Neural cell (in vitro differentiated cells): ENCODE measurements around the gene LCLAT1. TPM values are rescaled to one million over a fixed set of nuclear protein-coding genes. Genes with fewer than 3 reads are reported as not detected.

Experiments
- H2AFZ ChIP-seq: fragments of 200-600, 300-800 bp; sonication (generic), shearing (Covaris generic); 2 replicates; pipeline ENCODE4 v1.6.0; 2014; ENCODE audit warnings: low read depth, mild to moderate bottlenecking, antibody characterized with exemption, low read length, moderate library complexity
- H3F3A ChIP-seq: fragments of 200-600 bp; shearing (Covaris generic); 2 replicates; pipeline ENCODE4 v1.6.1; 2016; ENCODE audit warnings: mild to moderate bottlenecking, moderate library complexity, mixed read lengths, antibody characterized with exemption, low read length; ENCODE audit not compliant: insufficient read depth, poor library complexity, severe bottlenecking
- H3K27ac ChIP-seq: fragments of 200-600, 300-800 bp; sonication (generic), shearing (Covaris generic); 2 replicates; pipeline ENCODE4 v1.5.1; 2014; ENCODE audit warnings: mild to moderate bottlenecking, low read length, moderate library complexity
- H3K27me3 ChIP-seq: fragments of 300-800, 200-600 bp; sonication (generic), shearing (Covaris generic); 2 replicates; pipeline ENCODE4 v1.6.0; 2014; ENCODE audit warnings: mild to moderate bottlenecking, low read depth, low read length, moderate library complexity; ENCODE audit not compliant: insufficient read depth
- H3K36me3 ChIP-seq: fragments of 300-800, 200-600 bp; sonication (generic), shearing (Covaris generic); 2 replicates; pipeline ENCODE4 v1.5.1; 2014; ENCODE audit warnings: mild to moderate bottlenecking, antibody characterized with exemption, low read length, moderate library complexity; ENCODE audit not compliant: insufficient read depth
- H3K4me2 ChIP-seq: fragments of 300-800, 200-600 bp; sonication (generic), shearing (Covaris generic); 2 replicates; pipeline ENCODE4 v1.6.0; 2014; ENCODE audit warnings: mild to moderate bottlenecking, low read length
- H3K4me3 ChIP-seq: fragments of 300-800, 200-600 bp; sonication (generic), shearing (Covaris generic); 2 replicates; pipeline ENCODE4 v1.5.1; 2014; ENCODE audit warnings: mild to moderate bottlenecking, low read length, moderate library complexity
- H3K79me2 ChIP-seq: fragments of 200-600 bp; shearing (Covaris generic); replicated peaks from 2 replicates; pipeline ENCODE4 v1.6.0; 2014; ENCODE audit warnings: mild to moderate bottlenecking, low read length, moderate library complexity; ENCODE audit not compliant: insufficient read depth
- H3K9ac ChIP-seq: fragments of 300-800, 200-600 bp; sonication (generic), shearing (Covaris generic); 2 replicates; pipeline ENCODE4 v1.6.1; 2016; ENCODE audit warnings: mild to moderate bottlenecking, low read length, mixed read lengths
- H3K9me2 ChIP-seq: fragments of 200-600 bp; shearing (Covaris generic); 2 replicates; pipeline ENCODE4 v1.6.1; 2016; ENCODE audit warnings: mild to moderate bottlenecking, low read length, mixed read lengths; ENCODE audit not compliant: insufficient read depth
- H3K9me3 ChIP-seq: fragments of 200-600, 300-800 bp; sonication (generic), shearing (Covaris generic); 2 replicates; pipeline ENCODE4 v1.6.1; 2016; ENCODE audit warnings: mild to moderate bottlenecking, mixed run types, low read length, moderate library complexity, mixed read lengths
- H4K20me1 ChIP-seq: fragments of 200-600 bp; shearing (Covaris generic); 2 replicates; pipeline ENCODE4 v1.6.1; 2016; ENCODE audit warnings: mild to moderate bottlenecking, mixed run types; ENCODE audit not compliant: insufficient read depth
- CTCF ChIP-seq: fragments of 450-650 bp; IDR thresholded peaks from 2 replicates; pipeline ENCODE4 v1.5.1; 2014; ENCODE audit warnings: antibody characterized with exemption, mild to moderate bottlenecking, moderate library complexity; ENCODE audit not compliant: poor library complexity, severe bottlenecking
- EP300 ChIP-seq: fragments of 450-650 bp; conservative IDR thresholded peaks from 2 replicates; pipeline ENCODE4 v1.6.1; 2014; ENCODE audit warnings: antibody characterized with exemption, mild to moderate bottlenecking, moderate library complexity; ENCODE audit not compliant: poor library complexity, severe bottlenecking
- EZH2 ChIP-seq: fragments of 200-600, 300-800 bp; shearing (Covaris generic), sonication (generic); IDR thresholded peaks from 2 replicates; pipeline ENCODE4 v1.6.1; 2014; ENCODE audit warnings: antibody characterized with exemption, low read length, borderline replicate concordance, mild to moderate bottlenecking; ENCODE audit not compliant: insufficient read depth, poor library complexity, severe bottlenecking
- MXI1 ChIP-seq: fragments of 450-650 bp; conservative IDR thresholded peaks from 2 replicates; pipeline ENCODE4 v1.6.1; 2014; ENCODE audit warnings: antibody characterized with exemption, mild to moderate bottlenecking; ENCODE audit not compliant: poor library complexity, severe bottlenecking
- POLR2AphosphoS5 ChIP-seq: IDR thresholded peaks from 2 replicates; pipeline ENCODE4 v1.6.1; 2012
- RAD21 ChIP-seq: fragments of 450-650 bp; conservative IDR thresholded peaks from 2 replicates; pipeline ENCODE4 v1.6.1; 2014; ENCODE audit warnings: antibody characterized with exemption, mild to moderate bottlenecking, moderate library complexity
- SMC3 ChIP-seq: fragments of 450-650 bp; conservative IDR thresholded peaks from 2 replicates; pipeline ENCODE4 v1.6.1; 2014; ENCODE audit warnings: antibody characterized with exemption, mild to moderate bottlenecking, moderate library complexity; ENCODE audit not compliant: poor library complexity
- TAF1 ChIP-seq: IDR thresholded peaks from 2 replicates; pipeline ENCODE4 v1.6.1; 2012; ENCODE audit warnings: low read depth
- polyA plus RNA-seq: library from polyadenylated mRNA; depleted of rRNA; stranded (reverse); fragments of >200 nt; gene quantifications from 2 replicates; pipeline ENCODE4 v1.2.3, GENCODE V29; 2014
- TF ChIP-seq, protein P1 (sequence below): IDR thresholded peaks from 2 replicates; pipeline ENCODE4 v1.6.1; 2012; ENCODE audit warnings: borderline replicate concordance

LCLAT1 gene
- polyA plus RNA-seq, 1 donor from 2014 or later = 5.8 TPM

GRCh38 chr2:30450025-30450424, 3.0 kb downstream of the LCLAT1 start:
- Histone ChIP-seq H3K9ac (no peak overlapping the region), H3K79me2 (peaks cover 30% of the 10 kb centered on the region), H3F3A (no peaks in the 10 kb centered on the region), H2AFZ (no peak overlapping the region), H3K4me3 (no peak overlapping the region), H3K9me2 (no peaks in the 10 kb centered on the region), H3K27me3 (no peaks in the 10 kb centered on the region), H3K27ac (no peak overlapping the region), H4K20me1 (no peaks in the 10 kb centered on the region), H3K4me2 (no peak overlapping the region), H3K9me3 (no peaks in the 10 kb centered on the region), H3K36me3 (no peaks in the 10 kb centered on the region)
- TF ChIP-seq SMC3 (no peak), EZH2 (no peak), POLR2AphosphoS5 (no peak)

DNA sequence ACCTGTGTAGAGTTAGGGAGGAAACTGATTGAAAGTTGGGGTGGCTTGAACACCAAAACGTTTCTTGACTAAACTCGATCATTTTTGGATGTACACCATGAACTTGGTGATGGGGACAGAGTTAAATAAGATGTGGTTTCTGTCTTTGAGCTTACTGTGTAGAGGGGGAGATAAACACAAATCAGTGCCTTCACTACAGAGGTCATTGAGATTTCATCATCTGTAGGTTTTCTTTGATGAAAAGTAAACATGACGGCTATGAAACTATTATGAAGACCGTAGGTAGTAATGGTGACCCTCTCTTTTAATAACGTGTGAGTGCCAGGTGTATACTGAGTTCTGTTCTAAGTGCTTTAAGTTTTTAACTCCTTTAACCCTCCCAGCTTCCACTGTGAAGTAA, 6.5 kb downstream of the LCLAT1 start:
- Histone ChIP-seq H2AFZ (no peak overlapping the region), H3K4me2 (no peak overlapping the region), H3K79me2 (peaks cover 28% of the 10 kb centered on the region), H3K9me3 (no peaks in the 10 kb centered on the region), H3K4me3 (no peak overlapping the region), H3K9me2 (no peaks in the 10 kb centered on the region), H3K36me3 (no peaks in the 10 kb centered on the region), H3K9ac (no peak overlapping the region), H3K27me3 (no peaks in the 10 kb centered on the region), H3F3A (no peaks in the 10 kb centered on the region), H4K20me1 (no peaks in the 10 kb centered on the region), H3K27ac (no peak overlapping the region)
- no peak for TF ChIP-seq EP300
- no peak for TF ChIP-seq EZH2
- TF ChIP-seq MXI1 = no peak

DNA sequence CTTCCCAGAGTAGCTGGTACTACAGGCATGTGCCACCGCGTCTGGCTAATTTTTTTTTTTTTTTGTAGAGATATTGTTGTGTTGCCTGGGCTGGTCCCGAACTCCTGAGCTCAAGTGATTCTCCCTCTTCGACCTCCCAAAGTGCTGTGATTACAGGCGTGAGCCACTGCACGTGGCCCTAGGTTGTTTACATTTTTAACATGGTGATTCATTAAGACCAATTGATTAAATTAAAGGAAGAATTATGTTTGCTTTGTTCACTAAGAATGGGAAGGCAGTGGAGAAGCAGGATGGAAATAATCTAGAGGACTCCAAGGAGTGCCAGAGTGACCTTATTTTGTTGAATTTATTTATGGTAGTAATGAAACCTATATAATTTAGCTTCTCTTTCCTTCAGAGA, 7.5 kb downstream of the LCLAT1 start:
- TF ChIP-seq RAD21 (no peak), POLR2AphosphoS5 (no peak), TAF1 (no peak)
- no peak overlapping the region for H3K9ac ChIP-seq
- no peaks in the 10 kb centered on the region for H3K27me3 ChIP-seq
- no peaks in the 10 kb centered on the region for H3K9me3 ChIP-seq
- H3K79me2 ChIP-seq = peaks cover 19% of the 10 kb centered on the region
- H3K36me3 ChIP-seq = no peaks in the 10 kb centered on the region
- H3F3A ChIP-seq = no peaks in the 10 kb centered on the region
- no peak overlapping the region for H3K4me3 ChIP-seq
- no peaks in the 10 kb centered on the region for H3K9me2 ChIP-seq
- H2AFZ ChIP-seq = no peak overlapping the region
- H4K20me1 ChIP-seq = no peaks in the 10 kb centered on the region
- no peak overlapping the region for H3K4me2 ChIP-seq
- no peak overlapping the region for H3K27ac ChIP-seq

DNA sequence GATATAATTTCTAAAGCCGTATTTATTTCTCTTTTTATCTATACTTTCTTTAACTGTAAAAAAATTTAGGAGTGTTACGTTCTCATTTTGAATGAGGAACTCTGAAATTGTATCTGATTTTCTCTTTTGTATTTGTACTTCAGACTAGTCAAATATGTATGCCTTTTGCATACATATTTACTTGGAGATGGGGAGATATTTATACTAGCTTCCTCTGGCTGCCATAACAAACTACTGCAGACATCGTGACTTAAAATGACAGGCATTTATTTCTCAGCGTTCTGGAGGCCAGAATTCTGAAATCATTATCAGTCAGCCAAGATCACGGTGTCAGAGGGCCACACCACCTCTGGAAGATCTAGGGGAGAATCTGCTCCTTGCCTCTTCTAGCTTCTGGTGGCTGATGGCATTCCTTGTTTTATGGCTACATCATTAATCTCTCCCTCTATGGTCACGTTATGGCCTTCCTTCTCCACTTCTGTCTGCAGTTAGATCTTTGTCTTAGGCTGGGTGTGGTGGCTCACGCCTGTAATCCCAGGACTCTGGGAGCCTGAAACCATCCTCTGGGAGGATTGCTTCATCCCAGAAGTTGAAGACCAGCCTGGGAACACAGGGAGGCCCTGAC, 8.2 kb downstream of the LCLAT1 start:
- no peaks in the 10 kb centered on the region for H3F3A ChIP-seq
- H3K9ac ChIP-seq = no peak overlapping the region
- no peak overlapping the region for H3K27ac ChIP-seq
- no peaks in the 10 kb centered on the region for H4K20me1 ChIP-seq
- no peak overlapping the region for H3K4me2 ChIP-seq
- TF ChIP-seq SMC3 (no peak), EZH2 (no peak), CTCF (no peak), MXI1 (no peak), EP300 (no peak), POLR2AphosphoS5 (no peak), RAD21 (no peak), TAF1 (no peak)
- TF ChIP-seq, protein P1, sequence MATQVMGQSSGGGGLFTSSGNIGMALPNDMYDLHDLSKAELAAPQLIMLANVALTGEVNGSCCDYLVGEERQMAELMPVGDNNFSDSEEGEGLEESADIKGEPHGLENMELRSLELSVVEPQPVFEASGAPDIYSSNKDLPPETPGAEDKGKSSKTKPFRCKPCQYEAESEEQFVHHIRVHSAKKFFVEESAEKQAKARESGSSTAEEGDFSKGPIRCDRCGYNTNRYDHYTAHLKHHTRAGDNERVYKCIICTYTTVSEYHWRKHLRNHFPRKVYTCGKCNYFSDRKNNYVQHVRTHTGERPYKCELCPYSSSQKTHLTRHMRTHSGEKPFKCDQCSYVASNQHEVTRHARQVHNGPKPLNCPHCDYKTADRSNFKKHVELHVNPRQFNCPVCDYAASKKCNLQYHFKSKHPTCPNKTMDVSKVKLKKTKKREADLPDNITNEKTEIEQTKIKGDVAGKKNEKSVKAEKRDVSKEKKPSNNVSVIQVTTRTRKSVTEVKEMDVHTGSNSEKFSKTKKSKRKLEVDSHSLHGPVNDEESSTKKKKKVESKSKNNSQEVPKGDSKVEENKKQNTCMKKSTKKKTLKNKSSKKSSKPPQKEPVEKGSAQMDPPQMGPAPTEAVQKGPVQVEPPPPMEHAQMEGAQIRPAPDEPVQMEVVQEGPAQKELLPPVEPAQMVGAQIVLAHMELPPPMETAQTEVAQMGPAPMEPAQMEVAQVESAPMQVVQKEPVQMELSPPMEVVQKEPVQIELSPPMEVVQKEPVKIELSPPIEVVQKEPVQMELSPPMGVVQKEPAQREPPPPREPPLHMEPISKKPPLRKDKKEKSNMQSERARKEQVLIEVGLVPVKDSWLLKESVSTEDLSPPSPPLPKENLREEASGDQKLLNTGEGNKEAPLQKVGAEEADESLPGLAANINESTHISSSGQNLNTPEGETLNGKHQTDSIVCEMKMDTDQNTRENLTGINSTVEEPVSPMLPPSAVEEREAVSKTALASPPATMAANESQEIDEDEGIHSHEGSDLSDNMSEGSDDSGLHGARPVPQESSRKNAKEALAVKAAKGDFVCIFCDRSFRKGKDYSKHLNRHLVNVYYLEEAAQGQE = no peak
- no peak overlapping the region for H2AFZ ChIP-seq
- H3K27me3 ChIP-seq = no peaks in the 10 kb centered on the region
- H3K79me2 ChIP-seq = peaks cover 14% of the 10 kb centered on the region
- H3K36me3 ChIP-seq = no peaks in the 10 kb centered on the region
- no peak overlapping the region for H3K4me3 ChIP-seq
- no peaks in the 10 kb centered on the region for H3K9me3 ChIP-seq
- no peaks in the 10 kb centered on the region for H3K9me2 ChIP-seq
